Measurements from ENCODE around the gene DOCK9. TPM values are rescaled to one million over a fixed set of nuclear protein-coding genes. Genes with fewer than 3 reads are reported as not detected.

Gene DOCK9
- total and polyA plus RNA-seq, 2 donors (not counting 1 experiment from before 2014, with no cell fraction given), result 18.5 to 28.0 TPM

- peaks cover 5 to 14% of the 10 kb centered on the region in 2 donors for H3K4me1 ChIP-seq (ENCODE audit: control insufficient read depth in 2 of 2, insufficient read depth in 2 of 2, low read length in 2 of 2)
- no peaks in the 10 kb centered on the region for H3K36me3 ChIP-seq (replicated peaks in 1 of 2; ENCODE audit: control extremely low read depth in 1 of 2, control insufficient read depth in 1 of 2, extremely low read depth in 1 of 2, insufficient read depth in 2 of 2, low read length in 1 of 2)
- WGBS (ENCODE audit: insufficient coverage), result 0% methylated on average over 1 of the region's 3 CpGs
- H4K20me1 ChIP-seq (ENCODE audit: control insufficient read depth, insufficient read depth, low read length, poor library complexity, severe bottlenecking), result no peaks in the 10 kb centered on the region
- intact Hi-C loops (cut with micrococcal nuclease), result no loop called here
- Mint-ChIP-seq H3K4me1 (peaks cover 31% of the 10 kb centered on the region), H3K27me3 (no peaks in the 10 kb centered on the region), H3K9me3 (ENCODE audit: insufficient read depth) (peaks cover 2% of the 10 kb centered on the region), H3K27ac (no peak overlapping the region), H3K4me3 (no peak overlapping the region)
- TF ChIP-seq CTCF (IDR thresholded peaks at IDR 0.05) (no peak), EZH2 (IDR thresholded peaks at IDR 0.05; ENCODE audit: borderline replicate concordance, insufficient read depth, low read depth, low read length, poor library complexity, severe bottlenecking) (no peak)
- no peak overlapping the region for H3K4me2 ChIP-seq (replicated peaks; ENCODE audit: low read depth, low read length, poor library complexity, severe bottlenecking)
- no peak overlapping the region for H3K27ac ChIP-seq (ENCODE audit: low read length in 2 of 2)
- H3K4me3 ChIP-seq (ENCODE audit: control extremely low read depth in 1 of 5, extremely low read depth in 1 of 5, insufficient read depth in 1 of 5, low read depth in 2 of 5, low read length in 4 of 5), result no peak overlapping the region
- CTCF ChIA-PET, result no interaction called here
- H3K9ac ChIP-seq (ENCODE audit: low read length), result no peak overlapping the region
- H3K27me3 ChIP-seq (replicated peaks in 1 of 4; ENCODE audit: control extremely low read depth in 1 of 4, control insufficient read depth in 3 of 4, insufficient read depth in 4 of 4, low read length in 3 of 4), result no peaks in the 10 kb centered on the region
- H2AFZ ChIP-seq (ENCODE audit: insufficient read depth, low read depth, low read length, poor library complexity, severe bottlenecking), result no peak overlapping the region
- H3K79me2 ChIP-seq (ENCODE audit: control insufficient read depth, insufficient read depth, low read length), result no peaks in the 10 kb centered on the region
- no peak for ATAC-seq (ENCODE audit: low read depth)
- POLR2A ChIA-PET, result no interaction called here
- DNase-seq, result no peak
- H3K9me3 ChIP-seq (ENCODE audit: control extremely low read depth in 1 of 3, control insufficient read depth in 2 of 3, insufficient read depth in 1 of 3, low read length in 2 of 3), result no peaks in the 10 kb centered on the region
These were observed 416 bp upstream of the DOCK9 start for GRCh38 chr13:98978280-98978679.

DNA sequence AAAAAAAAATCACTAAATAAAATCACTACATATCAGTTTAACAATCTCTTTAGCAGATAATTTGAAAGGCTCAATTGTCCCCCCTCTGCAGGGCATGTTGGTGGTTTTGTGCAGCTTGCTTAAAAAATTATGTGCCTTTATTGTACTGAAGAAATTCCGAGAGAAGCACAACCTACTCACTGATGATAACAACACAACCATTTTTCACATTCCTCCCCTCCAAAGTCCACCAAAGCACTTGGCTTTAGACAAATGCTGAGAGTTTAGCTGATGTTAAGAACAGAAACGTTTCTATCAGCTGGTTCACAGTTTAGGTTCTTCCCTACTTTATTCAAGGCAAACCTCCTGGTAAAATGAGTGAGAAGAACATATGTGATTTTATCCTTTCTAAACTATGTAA, 923 bp downstream of the DOCK9 start:
- H3K27me3 Mint-ChIP-seq, result no peaks in the 10 kb centered on the region
- no peak overlapping the region for H3K4me3 Mint-ChIP-seq
- H3K36me3 ChIP-seq (replicated peaks in 1 of 2; ENCODE audit: control extremely low read depth in 1 of 2, control insufficient read depth in 1 of 2, extremely low read depth in 1 of 2, insufficient read depth in 2 of 2, low read length in 1 of 2), result no peaks in the 10 kb centered on the region
- no peaks in the 10 kb centered on the region for H3K9me3 ChIP-seq (ENCODE audit: control extremely low read depth in 1 of 3, control insufficient read depth in 2 of 3, insufficient read depth in 1 of 3, low read length in 2 of 3)
- H2AFZ ChIP-seq (ENCODE audit: insufficient read depth, low read depth, low read length, poor library complexity, severe bottlenecking), result no peak overlapping the region
- H3K4me1 ChIP-seq (ENCODE audit: control insufficient read depth in 2 of 2, insufficient read depth in 2 of 2, low read length in 2 of 2), result peaks cover 5 to 14% of the 10 kb centered on the region in 2 donors
- no peaks in the 10 kb centered on the region for H3K27me3 ChIP-seq (replicated peaks in 1 of 4; ENCODE audit: control extremely low read depth in 1 of 4, control insufficient read depth in 3 of 4, insufficient read depth in 4 of 4, low read length in 3 of 4)
- POLR2A ChIA-PET, result no interaction called here
- no peak overlapping the region for H3K9ac ChIP-seq (ENCODE audit: low read length)
- ATAC-seq (ENCODE audit: low read depth), result no peak
- intact Hi-C loops (cut with micrococcal nuclease), result no loop called here
- no CpG with 5 or more reads among the region's 2 CpGs for WGBS (ENCODE audit: insufficient coverage)
- no peaks in the 10 kb centered on the region for H3K79me2 ChIP-seq (ENCODE audit: control insufficient read depth, insufficient read depth, low read length)
- H4K20me1 ChIP-seq (ENCODE audit: control insufficient read depth, insufficient read depth, low read length, poor library complexity, severe bottlenecking), result no peaks in the 10 kb centered on the region
- H3K9me3 Mint-ChIP-seq (ENCODE audit: insufficient read depth), result peaks cover 2% of the 10 kb centered on the region
- H3K4me3 ChIP-seq (ENCODE audit: control extremely low read depth in 1 of 5, extremely low read depth in 1 of 5, insufficient read depth in 1 of 5, low read depth in 2 of 5, low read length in 4 of 5), result no peak overlapping the region
- DNase-seq, result no peak
- peaks cover 31% of the 10 kb centered on the region for H3K4me1 Mint-ChIP-seq
- H3K27ac Mint-ChIP-seq, result no peak overlapping the region
- CTCF ChIA-PET, result interaction anchor here (1.4 kb wide), 1 partner anchor 134 kb away, joined by 3 read pairs; no protein-coding TSS in a partner anchor
- no peak overlapping the region for H3K27ac ChIP-seq (ENCODE audit: low read length in 2 of 2)
- no peak overlapping the region for H3K4me2 ChIP-seq (replicated peaks; ENCODE audit: low read depth, low read length, poor library complexity, severe bottlenecking)
- TF ChIP-seq CTCF (IDR thresholded peaks at IDR 0.05) (no peak), EZH2 (IDR thresholded peaks at IDR 0.05; ENCODE audit: borderline replicate concordance, insufficient read depth, low read depth, low read length, poor library complexity, severe bottlenecking) (no peak)
